ENCODE measurements around the gene CFAP52.
"Not testable (repeated sequence)": the region's sequence is repeated elsewhere in the genome, so short reads cannot be mapped to it uniquely, and the experiment has no call there.

Gene CFAP52

GRCh38 chr17:9575381-9576101 is 901 bp upstream of the CFAP52 start, which contains the start of gene STX8:
STX8 (minus strand) TSS chr17:9575820; CDS start chr17:9575808, 12 bp downstream.
- DNase-seq = no peak

- no peak for DNase-seq
Observed at GRCh38 chr17:9577373-9577709, 899 bp downstream of the CFAP52 start.

- DNase-seq = no peak
Observed at GRCh38 chr17:9587969-9588656, 11.7 kb downstream of the CFAP52 start.

DNA sequence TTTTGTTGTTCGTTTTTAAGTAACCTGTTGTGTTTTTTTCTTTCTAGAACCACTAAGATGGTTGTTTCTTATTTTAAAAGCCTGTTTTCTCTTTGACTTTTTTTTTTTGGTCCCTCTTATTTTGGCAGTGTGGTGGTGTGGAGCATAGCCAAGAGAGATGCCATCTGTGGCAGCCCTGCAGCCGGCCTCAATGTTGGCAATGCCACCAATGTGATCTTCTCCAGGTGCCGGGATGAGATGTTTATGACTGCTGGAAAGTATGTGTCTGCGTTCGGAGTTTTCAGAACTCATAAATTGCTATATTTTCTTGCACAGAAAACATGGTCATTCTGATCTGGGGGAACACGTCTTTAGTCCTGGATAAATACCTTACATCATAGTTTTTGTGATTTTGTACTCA is 17.6 kb downstream of the CFAP52 start:
- no peak for DNase-seq

GRCh38 chr17:9597638-9598037 is 21.2 kb downstream of the CFAP52 start:
- DNase-seq = not testable (repeated sequence)

DNA sequence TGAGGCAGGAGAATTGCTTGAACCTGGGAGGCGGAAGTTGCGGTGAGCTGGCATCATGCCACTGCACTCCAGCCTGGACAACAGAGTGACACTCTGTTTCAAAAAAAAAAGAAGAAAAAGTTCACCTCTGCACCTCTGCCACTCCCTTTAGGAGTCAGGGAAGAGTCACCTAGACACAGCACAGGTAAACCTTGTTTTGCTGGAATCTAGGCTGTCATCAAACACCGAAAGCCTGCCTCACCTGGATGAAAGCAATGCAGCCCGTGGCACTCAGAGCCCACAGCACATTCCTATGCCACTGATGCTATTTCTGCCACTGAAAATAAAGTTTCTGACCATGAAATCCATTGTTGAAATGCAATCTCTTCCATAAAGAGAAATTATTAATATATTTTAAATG is 22.2 kb downstream of the CFAP52 start:
- no peak for DNase-seq

GRCh38 chr17:9604583-9604982 is 28.1 kb downstream of the CFAP52 start:
- not testable (repeated sequence) for DNase-seq

DNA sequence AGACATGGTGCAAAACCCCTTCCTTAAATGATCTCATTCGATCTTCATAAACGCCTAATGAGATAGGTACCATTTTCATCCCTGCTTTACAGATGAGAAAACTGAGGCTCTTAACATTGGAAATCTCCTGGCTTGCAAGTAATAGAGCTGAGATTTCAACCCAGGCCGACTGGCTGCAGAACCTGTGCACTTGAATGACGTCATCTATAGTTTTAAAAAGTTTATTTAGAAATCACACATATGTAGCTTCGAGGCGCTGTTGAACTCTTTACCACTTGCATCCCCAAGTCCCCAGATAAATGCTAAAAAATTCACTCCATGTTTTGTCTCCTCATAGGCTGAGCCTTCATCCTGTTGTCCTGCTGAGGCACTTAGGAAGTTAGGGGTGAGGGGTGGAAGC is 30.0 kb downstream of the CFAP52 start:
- DNase-seq = no peak

GRCh38 chr17:9607058-9607457 is 30.6 kb downstream of the CFAP52 start:
- DNase-seq = not testable (repeated sequence)

- DNase-seq = no peak
Observed at GRCh38 chr17:9611557-9611956, 35.1 kb downstream of the CFAP52 start.

DNA sequence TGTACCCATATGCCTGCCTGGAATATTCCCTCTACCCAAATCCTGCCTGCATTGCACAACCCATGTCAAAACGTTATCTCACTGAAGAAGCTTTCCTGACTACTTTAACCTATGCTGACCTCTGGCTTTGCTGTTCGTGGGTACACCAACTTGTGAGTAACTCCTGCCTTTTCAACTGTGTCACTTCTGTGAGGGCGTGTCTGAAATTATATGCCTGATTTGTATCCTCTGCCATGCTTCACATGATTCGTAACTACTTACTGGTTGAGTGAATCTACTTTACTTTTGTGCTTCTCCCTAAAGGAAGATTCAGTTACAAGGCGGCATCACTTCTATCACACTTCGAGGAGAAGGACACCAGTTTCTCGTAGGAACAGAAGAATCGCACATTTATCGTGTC is 35.6 kb downstream of the CFAP52 start:
- no peak for DNase-seq

- no peak for DNase-seq
Observed at GRCh38 chr17:9615486-9615885, 39.0 kb downstream of the CFAP52 start.

GRCh38 chr17:9622961-9623360 is 46.5 kb downstream of the CFAP52 start:
- no peak for DNase-seq

DNA sequence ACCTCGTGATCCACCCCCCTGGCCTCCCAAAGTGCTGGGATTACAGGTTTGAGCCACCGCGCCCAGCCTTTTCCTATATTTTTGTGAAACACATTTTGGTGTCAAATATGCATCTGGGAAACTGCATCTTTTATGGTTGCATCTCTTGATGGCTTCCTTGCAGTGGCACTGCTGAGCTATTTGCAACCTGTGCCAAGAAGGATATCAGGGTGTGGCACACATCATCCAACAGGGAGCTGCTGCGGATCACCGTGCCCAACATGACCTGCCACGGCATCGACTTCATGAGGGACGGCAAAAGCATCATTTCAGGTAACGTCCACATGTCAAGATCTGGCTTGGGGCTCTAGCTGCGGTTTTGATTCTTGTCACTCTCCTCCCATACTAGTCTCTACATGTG is 52.1 kb downstream of the CFAP52 start:
- no peak for DNase-seq

DNA sequence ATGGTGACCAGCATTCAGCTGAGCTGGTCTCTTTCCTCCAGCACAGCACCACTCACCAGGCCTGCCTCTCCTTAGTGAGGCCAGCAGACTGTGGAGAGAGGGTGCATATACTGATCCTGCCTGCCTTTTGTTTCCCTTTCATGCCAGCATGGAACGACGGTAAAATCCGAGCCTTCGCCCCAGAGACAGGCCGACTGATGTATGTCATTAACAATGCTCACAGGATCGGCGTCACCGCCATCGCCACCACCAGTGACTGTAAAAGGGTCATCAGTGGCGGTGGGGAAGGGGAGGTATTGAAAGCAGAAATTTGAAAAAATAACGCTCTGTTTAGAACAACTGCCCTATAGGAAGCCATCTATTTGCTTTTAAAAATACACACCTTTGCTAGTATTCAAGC is 56.3 kb downstream of the CFAP52 start:
- no peak for DNase-seq

DNA sequence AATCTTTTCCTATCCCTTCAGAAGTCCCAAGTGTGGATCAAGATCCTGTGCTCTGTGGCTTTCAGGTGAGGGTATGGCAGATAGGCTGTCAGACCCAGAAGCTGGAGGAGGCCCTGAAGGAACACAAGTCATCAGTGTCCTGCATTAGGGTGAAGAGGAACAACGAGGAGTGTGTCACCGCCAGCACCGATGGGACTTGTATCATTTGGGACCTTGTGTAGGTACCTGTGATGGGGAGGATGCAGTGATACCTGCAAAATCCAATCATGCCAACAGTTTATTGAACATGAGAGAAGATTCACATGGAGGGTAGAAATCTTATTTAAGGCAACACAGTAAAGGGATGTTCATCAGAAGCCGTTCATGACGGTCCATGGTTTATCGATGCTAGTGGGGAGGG is 58.9 kb downstream of the CFAP52 start:
- DNase-seq = no peak

GRCh38 chr17:9636501-9636900 is 60.1 kb downstream of the CFAP52 start:
- no peak for DNase-seq

GRCh38 chr17:9640388-9640787 is 63.9 kb downstream of the CFAP52 start:
- not testable (repeated sequence) for DNase-seq

- no peak for DNase-seq
Observed at GRCh38 chr17:9643611-9644010, 67.2 kb downstream of the CFAP52 start.

DNA sequence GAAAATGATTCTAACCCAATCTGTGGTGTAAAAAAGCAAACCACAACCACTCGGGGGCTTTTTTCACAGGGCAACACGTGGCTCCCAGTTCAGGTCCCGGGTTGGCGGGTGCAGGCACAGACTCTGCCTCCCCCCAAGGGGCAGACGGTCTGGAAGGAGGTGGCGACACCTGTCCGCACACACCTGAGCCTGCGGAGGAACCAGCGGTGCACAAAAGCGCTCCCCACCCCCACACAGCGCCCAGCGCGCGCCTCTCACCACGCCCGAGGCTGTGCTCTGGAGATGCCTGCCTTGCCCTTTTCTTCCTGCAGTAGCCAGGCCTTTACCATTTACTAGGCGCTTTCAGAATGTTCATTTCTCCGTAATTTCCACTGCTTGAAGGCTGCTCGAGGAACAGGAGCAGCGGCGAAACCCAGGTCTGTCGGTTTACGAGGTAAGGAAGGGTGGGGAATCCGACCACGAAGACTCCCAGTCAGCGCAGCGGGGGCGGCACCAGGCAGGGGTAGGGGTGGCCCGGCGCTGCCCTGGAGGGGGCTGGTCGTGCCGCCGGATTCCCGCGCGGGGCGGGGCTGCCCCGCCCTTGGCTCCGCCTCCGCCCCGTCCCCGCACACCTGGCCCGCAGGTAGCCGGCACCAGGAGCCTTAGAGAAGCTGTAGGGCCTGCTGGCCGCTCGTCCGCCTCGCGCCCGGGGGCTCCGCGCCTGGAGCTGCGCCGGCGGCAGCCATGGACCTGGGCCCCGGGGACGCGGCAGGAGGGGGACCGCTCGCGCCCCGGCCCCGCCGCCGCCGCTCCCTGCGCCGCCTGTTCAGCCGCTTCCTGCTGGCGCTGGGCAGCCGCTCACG is 68.7 kb downstream of the CFAP52 start, which contains the start of gene USP43:
TSS of gene USP43 (plus strand) at position 608 of the 842 bp plus-strand sequence. CDS start at position 724, 116 bp downstream.
- DNase-seq = no peak

DNA sequence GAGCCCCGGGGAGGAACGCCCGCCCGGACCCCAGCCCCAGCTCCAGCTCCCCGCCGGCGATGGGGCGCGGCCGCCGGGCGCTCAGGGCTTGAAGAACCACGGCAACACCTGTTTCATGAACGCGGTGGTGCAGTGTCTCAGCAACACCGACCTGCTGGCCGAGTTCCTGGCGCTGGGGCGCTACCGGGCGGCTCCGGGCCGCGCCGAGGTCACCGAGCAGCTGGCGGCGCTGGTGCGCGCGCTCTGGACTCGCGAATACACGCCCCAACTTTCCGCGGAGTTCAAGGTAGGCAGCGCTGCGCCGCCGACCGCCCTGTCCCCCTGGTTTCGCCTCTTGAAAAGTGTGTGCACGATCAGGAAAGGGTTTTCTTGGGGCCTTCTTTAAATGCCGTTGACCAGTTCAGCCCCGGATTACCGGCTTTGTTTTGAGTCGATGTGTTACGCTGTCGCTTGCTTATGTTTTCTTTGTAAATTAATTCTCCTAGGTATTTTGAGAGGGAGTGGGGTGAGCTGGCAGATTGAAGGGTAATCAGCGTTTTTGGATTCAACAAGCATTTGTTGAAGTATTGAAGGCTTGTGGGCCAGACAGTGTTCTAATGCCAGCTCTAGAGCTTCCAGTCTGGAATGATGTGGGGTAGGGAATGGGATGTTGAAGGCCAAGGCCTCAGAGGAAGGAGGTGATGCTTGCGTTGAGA is 69.6 kb downstream of the CFAP52 start:
- DNase-seq = no peak

DNA sequence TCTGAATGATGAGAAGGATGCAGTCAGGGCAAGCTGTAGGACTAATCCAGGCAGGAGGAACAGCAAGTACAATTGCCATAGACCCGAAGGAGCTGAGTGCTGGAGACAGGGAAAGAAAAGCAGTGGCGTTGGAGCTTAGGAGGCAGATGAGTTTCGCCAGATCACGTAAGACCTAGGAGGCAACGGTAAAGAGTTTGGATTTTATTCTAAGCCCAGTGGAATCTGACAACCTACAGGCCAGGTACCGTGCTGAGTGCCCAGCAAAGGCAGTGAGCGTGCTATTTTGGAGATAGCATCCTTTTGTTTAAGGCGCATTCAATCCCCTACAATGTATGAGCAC is 70.1 kb downstream of the CFAP52 start:
- no peak for DNase-seq

DNA sequence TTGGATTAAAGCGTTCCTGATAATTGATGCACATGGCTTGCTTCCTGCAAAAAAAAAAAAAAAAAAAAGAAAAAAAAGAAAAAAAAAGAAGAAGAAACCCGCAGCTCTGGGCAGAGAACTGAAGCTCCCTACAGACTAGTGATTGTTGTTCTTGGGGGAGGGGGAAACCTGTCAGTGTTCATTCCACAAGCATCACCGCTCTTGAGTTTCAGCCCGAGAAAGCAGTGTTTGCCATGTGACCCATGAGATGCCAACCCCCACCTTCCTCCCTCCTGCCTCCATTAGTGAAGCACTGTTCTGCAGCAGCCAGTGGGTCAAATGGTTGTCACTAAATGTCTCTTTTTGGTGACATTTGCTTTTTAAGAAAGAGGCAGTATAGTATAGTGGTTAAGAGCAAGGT is 70.6 kb downstream of the CFAP52 start:
- no peak for DNase-seq
